Sigmoid colon (tissue), 7 donors: ENCODE data around the gene ARHGEF10L. TPM values are rescaled to one million over a fixed set of nuclear protein-coding genes. Genes with fewer than 3 reads are reported as not detected.

Experiments
- DNase-seq: peaks from one replicate; pipeline ENCODE4 v3.0.0-alpha.2; 2019
- H3K27ac ChIP-seq, 4 donors: fragments of 200-600 bp; sonication (generic); one replicate each; pipeline ENCODE4 v1.5.1; 2016 to 2019; ENCODE audit warnings: mild to moderate bottlenecking in 1 of 4
- H3K27me3 ChIP-seq, 3 donors: fragments of 200-600 bp; sonication (generic); one replicate each; pipeline ENCODE4 v1.5.1; 2019; ENCODE audit warnings: mild to moderate bottlenecking in 1 of 3
- H3K36me3 ChIP-seq, 4 donors: fragments of 200-600 bp; sonication (generic); one replicate each; pipeline ENCODE4 v1.5.1; 2016 to 2019
- H3K4me1 ChIP-seq, 4 donors: fragments of 200-600 bp; sonication (generic); one replicate each; pipeline ENCODE4 v1.5.1; 2017 to 2019
- H3K4me3 ChIP-seq, 4 donors: fragments of 200-600 bp; sonication (generic); one replicate each; pipeline ENCODE4 v1.5.1; 2017 to 2019; ENCODE audit warnings: mild to moderate bottlenecking in 2 of 4, moderate library complexity in 1 of 4
- H3K9me3 ChIP-seq, 4 donors: fragments of 200-600 bp in 3 of 4; sonication (generic) in 3 of 4; one replicate each; pipeline versions ENCODE4 v1.5.1 to v1.6.1; 2013 to 2019
- CTCF ChIP-seq, 4 experiments: fragments of 450-650 bp in 3 of 4; fragments of 200-600 bp in 1 of 4; IDR thresholded peaks; one replicate each; pipeline ENCODE4 v1.5.1; 2016 to 2019; ENCODE audit warnings: antibody characterized with exemption in 4 of 4, mild to moderate bottlenecking in 3 of 4, moderate library complexity in 2 of 4
- EP300 ChIP-seq, 4 donors: sonication (generic); formaldehyde crosslinking; IDR thresholded peaks; one replicate each; pipeline ENCODE4 v1.6.1; 2017; ENCODE audit warnings: antibody characterized with exemption in 4 of 4
- POLR2A ChIP-seq, 2 donors: fragments of 450-650 bp; IDR thresholded peaks; one replicate each; pipeline ENCODE4 v1.6.1; 2016; ENCODE audit warnings: antibody characterized with exemption in 2 of 2, mild to moderate bottlenecking in 2 of 2, moderate library complexity in 2 of 2
- POLR2AphosphoS5 ChIP-seq, 4 donors: sonication (generic); formaldehyde crosslinking; IDR thresholded peaks; one replicate each; pipeline ENCODE4 v1.6.1; 2017; ENCODE audit warnings: antibody characterized with exemption in 4 of 4
- WGBS, 2 donors: extraction: QIAGEN DNeasy Blood & Tissue Kit; methylation state at CpG; one replicate each; pipeline ENCODE4 v1.1.7; 2013; 5-methylcytosine and 5-hydroxymethylcytosine counted together
- intact Hi-C: fragments of 100-400 bp; cut with DNase I; formaldehyde crosslinking; loops from one replicate; pipeline ENCODE4 v1.15.1; 2023
- polyA plus RNA-seq, 3 donors: library from polyadenylated mRNA; stranded (reverse); fragments of 200-250 nt; gene quantifications; one replicate each; pipeline ENCODE4 v1.2.3, GENCODE V29; 2013
- total RNA-seq, 4 donors: library from RNA; depleted of rRNA; stranded (reverse); fragments of >200 nt; gene quantifications; one replicate each; pipeline ENCODE4 v1.1.0, GENCODE V29; 2016
- donor health status: healthy with polysubstance abuse.
- donor health status: Bipolar disorder and iron deficiency.
- donor health status: healthy.

Gene ARHGEF10L
- total and polyA plus RNA-seq, 7 donors: 25.0 to 76.2 (median 33.0) TPM

DNA sequence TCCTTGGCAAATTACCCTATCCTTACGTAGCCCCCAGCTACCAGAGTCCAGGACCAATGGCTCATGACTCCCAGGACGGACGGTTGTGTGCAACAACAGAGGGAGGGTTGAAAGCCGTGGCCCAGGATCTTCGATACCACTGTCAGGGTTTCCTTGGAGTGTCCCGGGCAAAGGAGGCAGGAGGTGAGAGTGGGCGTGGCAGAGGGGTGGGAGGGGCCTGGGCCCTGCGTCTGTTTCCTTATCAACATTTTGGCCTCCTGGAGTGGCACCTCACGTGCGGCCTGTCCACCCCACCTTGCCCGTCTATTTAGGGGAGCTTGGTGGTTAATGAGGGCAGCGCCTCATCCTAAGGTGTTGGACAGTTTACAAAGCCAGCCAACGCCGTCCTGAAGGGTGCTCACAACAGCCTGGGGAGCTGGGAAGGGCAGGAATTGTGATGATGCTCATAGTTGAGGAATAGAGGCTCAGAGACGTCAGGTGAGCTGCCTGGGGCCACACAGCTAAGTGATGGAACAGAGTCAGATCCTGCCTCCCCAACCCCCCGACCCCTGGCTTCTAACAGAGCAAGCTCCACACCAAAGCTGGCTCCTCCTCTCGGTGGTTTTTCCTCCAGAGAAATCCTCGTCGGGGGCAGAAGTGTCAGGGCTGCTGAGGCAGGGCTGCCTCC is 17.4 kb upstream of the ARHGEF10L start:
- no peak for DNase-seq
- Histone ChIP-seq H3K9me3 (no peaks in the 10 kb centered on the region), H3K4me3 (no peak overlapping the region), H3K27me3 (no peaks in the 10 kb centered on the region), H3K4me1 (peaks cover 0 to 11% (median 6%) of the 10 kb centered on the region in 4 donors), H3K36me3 (no peaks in the 10 kb centered on the region), H3K27ac (no peak overlapping the region)
- intact Hi-C loops: no loop called here
- 36 to 56% methylated on average over 19 of the region's 19 CpGs for WGBS, 2 donors
- TF ChIP-seq POLR2AphosphoS5 (IDR thresholded peaks at IDR 0.05): no peak
- no peak for TF ChIP-seq CTCF (IDR thresholded peaks at IDR 0.05)
- no peak for TF ChIP-seq EP300 (IDR thresholded peaks at IDR 0.05)
- no peak for TF ChIP-seq POLR2A (IDR thresholded peaks at IDR 0.05)

GRCh38 chr1:17523321-17524041 is 16.0 kb upstream of the ARHGEF10L start:
- Histone ChIP-seq H3K27ac (no peak overlapping the region), H3K4me1 (peaks cover 0 to 25% (median 18%) of the 10 kb centered on the region in 4 donors), H3K27me3 (no peaks in the 10 kb centered on the region), H3K36me3 (no peaks in the 10 kb centered on the region), H3K9me3 (no peaks in the 10 kb centered on the region), H3K4me3 (no peak overlapping the region)
- TF ChIP-seq POLR2AphosphoS5 (IDR thresholded peaks at IDR 0.05): no peak
- no peak for TF ChIP-seq POLR2A (IDR thresholded peaks at IDR 0.05)
- no peak for TF ChIP-seq EP300 (IDR thresholded peaks at IDR 0.05)
- TF ChIP-seq CTCF (IDR thresholded peaks at IDR 0.05): no peak
- intact Hi-C loops: no loop called here
- DNase-seq: no peak
- 85 to 94% methylated on average over 7 of the region's 7 CpGs for WGBS, 2 donors

DNA sequence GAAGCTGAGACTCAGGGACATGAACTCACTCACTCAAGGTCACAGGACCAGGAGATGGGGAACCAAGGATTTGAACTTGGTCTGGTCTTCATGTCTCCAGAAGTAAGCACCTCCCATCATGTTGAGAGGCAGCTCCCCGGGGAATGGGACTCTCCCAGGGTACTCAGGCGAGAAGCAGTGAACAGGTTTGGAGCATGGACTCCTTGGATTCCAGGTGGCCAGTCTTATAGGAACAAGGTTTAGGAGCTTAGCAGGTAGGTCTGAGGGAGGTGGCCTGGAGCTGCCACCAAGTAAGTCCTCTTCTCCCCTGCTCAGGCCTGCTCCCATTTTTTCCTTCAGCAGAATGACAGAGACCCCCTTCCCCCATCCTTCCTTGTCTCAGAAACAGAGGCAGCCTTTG is 14.9 kb upstream of the ARHGEF10L start:
- DNase-seq: no peak
- Histone ChIP-seq H3K27ac (no peak overlapping the region), H3K4me3 (no peak overlapping the region), H3K27me3 (no peaks in the 10 kb centered on the region), H3K36me3 (no peaks in the 10 kb centered on the region), H3K4me1 (peaks cover 0 to 27% (median 18%) of the 10 kb centered on the region in 4 donors), H3K9me3 (no peaks in the 10 kb centered on the region)
- 91 to 92% methylated on average over 2 of the region's 2 CpGs for WGBS, 2 donors
- TF ChIP-seq CTCF (IDR thresholded peaks at IDR 0.05): no peak
- no peak for TF ChIP-seq POLR2AphosphoS5 (IDR thresholded peaks at IDR 0.05)
- no peak for TF ChIP-seq EP300 (IDR thresholded peaks at IDR 0.05)
- no peak for TF ChIP-seq POLR2A (IDR thresholded peaks at IDR 0.05)
- intact Hi-C loops: loop anchor here (5.0 kb wide), 1 partner anchor 87 kb away; the partner anchor contains the start of gene RCC2

GRCh38 chr1:17525996-17526686 is 13.4 kb upstream of the ARHGEF10L start:
- Histone ChIP-seq H3K27ac (peak overlapping the region in 3 of 4 donors; percentile 73 to 89 (median 82)), H3K27me3 (no peaks in the 10 kb centered on the region), H3K36me3 (no peaks in the 10 kb centered on the region), H3K4me1 (peaks cover 0 to 33% (median 27%) of the 10 kb centered on the region in 4 donors), H3K9me3 (no peaks in the 10 kb centered on the region), H3K4me3 (no peak overlapping the region)
- 69 to 78% methylated on average over 4 of the region's 4 CpGs for WGBS, 2 donors
- TF ChIP-seq POLR2AphosphoS5 (IDR thresholded peaks at IDR 0.05): no peak
- TF ChIP-seq POLR2A (IDR thresholded peaks at IDR 0.05): no peak
- intact Hi-C loops: loop anchor here (5.0 kb wide), 1 partner anchor 89 kb away; the partner anchor contains the start of gene RCC2
- no peak for DNase-seq
